Ureter (tissue), 1 donor: ENCODE data around the gene ADAMTSL3. TPM values are rescaled to one million over a fixed set of nuclear protein-coding genes. Genes with fewer than 3 reads are reported as not detected.
"Not testable (repeated sequence)": the region's sequence is repeated elsewhere in the genome, so short reads cannot be mapped to it uniquely, and the experiment has no call there.

Experiments used
- DNase-seq: peaks from one replicate; pipeline ENCODE4 v3.0.0-alpha.2; 2020; ENCODE audit warnings: low spot score
- total RNA-seq: library from RNA; stranded (reverse); gene quantifications from one replicate; pipeline ENCODE4 v1.2.4, GENCODE V29; 2023
- donor health status: DM: yes; HTN: yes; CAD: no.

The ADAMTSL3 gene
- total RNA-seq, 1 donor from 2014 or later, result 9.7 TPM

DNA sequence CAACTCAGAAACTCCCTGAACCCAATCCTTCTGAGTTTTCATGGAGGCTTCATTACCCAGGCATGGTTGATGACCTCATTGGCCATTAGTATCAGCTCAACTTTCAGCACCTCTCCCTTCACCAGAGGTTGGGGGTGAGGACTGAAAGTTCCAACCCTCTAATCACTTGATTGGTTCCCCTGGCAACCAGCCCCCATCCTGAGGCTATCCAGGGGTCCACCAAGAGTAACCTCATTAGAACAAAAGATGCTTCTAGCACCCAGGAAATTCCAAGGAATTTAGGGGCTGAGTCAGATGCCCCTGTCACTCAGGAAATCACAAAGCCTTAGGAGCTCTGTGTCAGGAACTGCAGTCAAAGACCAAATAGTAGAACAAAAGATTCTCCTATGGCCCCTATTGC is 43.8 kb downstream of the ADAMTSL3 start:
- no peak for DNase-seq

DNA sequence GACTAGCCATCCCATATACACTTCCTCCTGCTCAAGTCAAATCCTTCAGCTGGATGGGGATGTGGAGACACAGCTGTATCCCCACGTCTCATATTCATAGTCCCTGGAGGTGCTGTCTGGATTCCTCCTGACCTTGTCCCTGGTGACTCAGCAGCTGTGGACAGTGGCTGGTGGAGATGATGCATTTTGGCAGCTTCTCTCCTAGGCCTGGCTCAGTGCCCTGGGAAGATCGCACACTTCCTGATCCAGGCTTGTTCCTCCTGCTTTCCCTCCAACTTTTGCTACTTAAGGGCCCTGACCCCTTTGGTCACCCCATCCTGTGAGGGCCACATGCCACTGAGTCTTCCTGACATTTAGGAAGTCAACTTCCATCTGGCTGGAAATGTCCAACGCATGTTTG is 44.4 kb downstream of the ADAMTSL3 start:
- DNase-seq, result peak; percentile 57

DNA sequence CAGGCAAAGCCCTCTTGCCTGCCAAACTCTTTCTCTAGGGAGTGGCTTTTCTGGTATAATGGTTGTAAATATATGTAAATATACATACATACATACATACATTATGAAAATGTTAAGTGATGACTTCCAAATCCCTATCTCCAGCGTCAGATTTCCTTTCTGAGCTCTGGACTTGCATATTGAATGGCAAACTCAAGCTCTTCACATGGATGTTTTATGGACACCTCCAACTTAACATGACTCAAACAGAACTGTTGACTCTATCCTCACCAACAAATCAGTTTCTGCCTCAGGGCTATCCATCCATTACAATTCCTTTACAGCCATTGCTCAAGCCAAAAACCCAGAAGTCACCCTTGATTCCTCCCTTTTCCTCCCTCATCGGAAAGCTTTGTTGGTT is 45.1 kb downstream of the ADAMTSL3 start:
- no peak for DNase-seq

DNA sequence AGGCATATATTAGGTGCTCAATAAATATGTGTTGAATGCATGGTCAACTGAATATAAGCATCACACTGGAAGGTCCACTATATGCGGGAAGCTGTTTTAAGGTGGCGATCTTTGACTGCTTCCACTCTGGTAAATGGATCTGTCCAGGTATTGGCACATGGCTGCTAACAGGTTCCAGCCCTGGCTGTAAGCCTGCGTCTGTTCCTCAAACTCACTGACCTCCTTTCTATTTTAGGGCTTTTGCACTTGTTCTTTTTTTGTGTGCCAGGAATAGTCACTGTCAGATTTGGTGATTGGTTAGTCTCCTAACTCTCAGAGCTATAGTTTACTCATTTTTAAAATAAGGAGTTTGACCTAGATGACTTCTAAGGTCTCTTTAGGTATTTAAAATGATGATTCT is 46.2 kb downstream of the ADAMTSL3 start:
- no peak for DNase-seq

DNA sequence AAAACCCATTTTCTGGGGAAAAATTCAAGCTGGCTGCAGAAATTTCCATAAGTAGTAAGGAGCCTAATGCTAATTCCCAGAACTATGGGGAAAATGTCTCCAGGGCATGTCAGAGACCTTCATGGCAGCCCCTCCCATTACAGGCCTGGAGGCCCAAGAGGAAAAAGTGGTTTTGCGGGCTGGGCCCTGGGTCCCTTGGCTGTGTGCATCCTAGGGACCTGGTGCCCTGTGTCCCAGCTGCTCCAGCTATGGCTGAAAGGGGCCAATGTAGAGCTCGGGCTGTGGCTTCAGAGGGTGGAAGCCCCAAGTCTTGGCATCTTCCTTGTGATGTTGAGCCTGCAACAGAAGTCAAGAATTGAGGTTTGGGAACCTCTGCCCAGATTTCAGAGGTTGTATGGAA is 48.4 kb downstream of the ADAMTSL3 start:
- not testable (repeated sequence) for DNase-seq

DNA sequence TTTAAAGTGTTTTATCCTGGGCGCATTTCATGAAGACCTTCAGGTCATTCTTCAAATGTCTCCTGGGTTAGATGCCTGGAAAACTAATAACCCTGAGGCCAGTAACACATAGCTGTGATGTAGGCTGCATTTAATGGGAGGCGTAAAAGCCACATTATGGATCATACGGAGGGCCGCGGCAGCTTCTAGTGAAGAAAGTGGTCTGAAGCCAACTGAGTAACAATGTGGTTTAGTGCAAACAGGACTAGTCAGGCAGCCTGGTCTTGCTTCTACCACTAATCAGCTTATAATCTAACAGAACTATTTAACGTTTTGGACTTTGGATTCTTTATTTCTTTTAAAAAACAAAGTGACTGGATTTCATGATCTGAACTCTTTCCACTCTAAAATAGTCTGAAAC is 54.4 kb downstream of the ADAMTSL3 start:
- DNase-seq, result no peak

DNA sequence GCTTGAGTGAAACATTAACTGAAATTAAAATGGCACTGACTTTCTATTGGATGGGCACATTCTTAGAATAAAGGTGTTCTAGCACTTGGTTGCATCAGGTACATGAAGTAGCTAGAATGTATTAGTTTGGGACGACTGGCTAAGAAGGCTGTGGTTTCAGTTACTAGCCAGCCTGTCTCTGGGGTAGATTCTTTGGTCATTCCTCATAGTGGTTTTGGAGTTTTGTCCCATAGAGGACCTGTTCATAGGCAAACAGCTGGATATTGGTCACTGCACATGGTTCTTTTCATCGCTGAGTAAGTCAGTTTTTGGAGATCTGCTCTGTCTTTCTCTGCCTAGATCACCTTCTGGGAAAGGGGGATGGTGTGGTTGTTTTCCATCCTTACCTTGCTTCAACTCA is 55.3 kb downstream of the ADAMTSL3 start:
- DNase-seq, result no peak

DNA sequence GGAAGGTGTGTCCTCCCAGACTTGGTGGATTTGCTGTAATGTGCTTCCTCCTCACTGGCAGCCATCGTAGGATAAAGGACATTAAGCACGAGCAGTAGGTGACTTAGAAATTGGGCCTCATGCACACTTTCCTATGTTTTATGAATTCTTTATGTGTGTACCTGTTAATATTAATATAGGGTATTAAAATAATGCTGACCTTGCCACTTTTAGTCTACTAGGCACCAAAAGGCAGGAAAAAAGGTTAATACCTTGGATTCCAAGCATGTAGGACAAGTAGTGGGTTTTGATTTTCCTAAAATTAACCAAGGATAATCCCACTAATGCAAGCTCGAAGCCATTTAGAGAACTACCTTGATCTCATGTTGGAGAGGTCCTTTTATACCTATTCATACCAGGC is 55.9 kb downstream of the ADAMTSL3 start:
- no peak for DNase-seq

DNA sequence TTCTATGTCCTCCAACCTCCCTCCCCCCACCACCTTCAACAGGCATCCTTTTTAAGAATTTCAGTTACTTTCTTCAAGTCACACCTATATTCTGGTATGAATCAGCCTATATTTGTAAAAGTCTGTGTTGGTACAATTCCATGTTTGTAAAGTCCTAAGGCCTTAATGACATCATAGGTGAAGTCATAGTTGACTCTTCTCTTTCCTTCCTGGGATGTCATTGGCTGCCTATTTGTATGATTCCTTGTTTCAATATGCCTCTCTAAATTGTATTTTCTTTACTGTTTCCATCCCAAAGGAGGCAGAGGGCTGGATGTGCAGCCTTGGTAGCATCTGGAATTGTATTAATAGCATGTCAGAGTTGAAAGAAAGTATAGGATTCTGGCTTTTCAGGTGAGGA is 56.5 kb downstream of the ADAMTSL3 start:
- DNase-seq, result no peak

DNA sequence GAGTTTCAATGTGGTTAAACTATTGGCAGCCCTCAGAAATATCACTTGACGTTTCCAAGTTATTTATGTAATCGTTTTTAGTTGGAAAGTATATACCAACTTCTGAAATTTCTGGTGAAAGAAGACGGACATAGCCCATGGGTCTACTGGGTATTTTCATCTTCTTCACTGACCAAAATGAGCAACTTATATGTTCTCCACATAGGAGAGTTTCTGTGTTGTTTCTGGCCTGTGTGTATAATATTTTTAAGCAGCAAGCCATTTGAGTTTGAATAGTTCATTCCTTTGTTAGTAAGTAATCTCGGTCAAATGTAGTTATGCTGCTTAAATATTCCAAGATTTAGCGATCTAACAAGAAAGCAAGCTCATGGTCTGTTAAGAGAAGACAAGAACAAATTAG is 57.3 kb downstream of the ADAMTSL3 start:
- no peak for DNase-seq

DNA sequence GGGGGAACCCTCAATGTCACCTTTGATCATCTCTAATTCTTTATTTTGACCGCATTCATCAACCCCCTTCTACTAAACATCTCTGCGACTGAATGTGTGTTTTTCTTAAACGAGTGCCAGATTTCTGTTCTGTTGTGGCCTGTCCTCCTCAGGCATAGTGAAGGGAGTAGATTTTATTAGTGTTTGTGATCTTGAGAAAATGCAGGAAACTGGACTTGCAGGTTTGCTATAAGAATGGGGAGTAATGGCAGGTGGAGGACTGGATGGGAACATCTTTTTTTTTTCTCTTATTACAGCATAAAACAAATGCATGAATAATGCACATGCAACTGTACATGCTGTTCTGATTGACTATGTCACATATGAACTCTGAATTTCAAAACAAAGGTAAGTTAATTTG is 59.3 kb downstream of the ADAMTSL3 start:
- DNase-seq, result no peak

DNA sequence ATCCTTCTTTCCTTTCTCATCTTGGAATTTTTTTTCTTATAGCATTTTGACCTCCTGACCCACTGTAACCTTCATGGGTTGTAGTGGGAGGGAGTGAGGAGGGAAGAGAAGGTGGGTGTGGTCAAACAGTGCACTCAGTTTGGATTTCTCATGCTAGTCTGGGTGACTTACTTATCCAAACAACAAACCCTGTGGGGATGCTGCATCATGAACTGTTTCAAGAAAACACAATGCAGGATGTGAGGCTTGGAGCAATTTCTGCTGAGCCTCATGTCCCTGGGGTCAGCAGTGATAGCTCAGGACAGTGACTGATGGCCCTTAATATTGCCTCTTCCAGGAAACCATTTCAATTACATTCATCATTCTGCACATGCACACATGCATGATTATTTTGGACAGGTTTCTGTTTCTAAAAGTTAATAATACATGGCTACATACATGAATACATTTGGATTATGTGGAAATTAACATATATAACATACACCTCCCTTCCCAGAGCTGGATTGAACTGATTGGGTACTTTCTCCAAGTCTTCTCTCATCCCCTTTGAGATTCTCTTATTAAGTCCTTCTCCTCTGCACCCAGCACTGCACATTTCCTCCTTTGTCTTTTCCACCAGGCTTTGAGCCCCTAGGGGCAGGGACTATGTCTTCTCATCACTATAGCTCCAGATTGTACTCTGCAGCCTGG is 61.2 kb downstream of the ADAMTSL3 start:
- no peak for DNase-seq

DNA sequence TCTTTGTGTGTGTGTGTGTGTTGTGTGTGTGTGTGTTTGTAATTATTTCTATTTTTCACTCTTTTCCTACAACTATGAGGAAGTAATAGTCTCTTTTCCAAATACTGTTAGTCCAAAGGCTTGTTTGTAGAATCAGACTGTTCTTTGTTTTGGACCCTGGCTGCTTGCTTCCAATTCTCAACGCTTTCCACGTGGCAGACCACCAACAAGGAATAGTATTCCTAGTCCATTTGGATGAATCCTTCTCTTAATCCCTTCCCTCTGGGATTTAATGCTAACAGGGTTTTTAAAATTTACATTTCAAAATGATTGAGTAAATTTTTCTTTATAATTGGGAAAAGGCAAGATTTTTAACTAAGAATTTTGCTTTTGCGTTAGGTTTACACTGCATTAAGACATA is 62.7 kb downstream of the ADAMTSL3 start:
- DNase-seq, result no peak

DNA sequence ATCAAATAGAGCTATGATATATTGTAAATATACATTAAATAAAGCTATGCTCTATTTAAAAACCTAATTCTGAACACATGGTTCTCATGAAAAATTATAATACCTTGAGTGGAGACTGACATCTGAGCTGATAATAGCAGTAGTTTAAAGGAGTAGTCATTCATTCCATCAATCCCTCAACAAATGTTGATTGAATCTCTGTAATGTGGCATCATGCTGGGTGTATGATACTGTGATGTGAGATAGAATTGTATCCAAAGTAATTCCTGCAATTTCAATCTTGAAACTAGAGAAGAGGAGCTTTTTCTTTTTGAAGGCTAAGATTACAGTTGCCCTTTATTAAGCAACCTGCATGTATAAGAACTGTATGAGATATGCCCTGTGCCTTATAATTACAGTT is 63.1 kb downstream of the ADAMTSL3 start:
- no peak for DNase-seq

DNA sequence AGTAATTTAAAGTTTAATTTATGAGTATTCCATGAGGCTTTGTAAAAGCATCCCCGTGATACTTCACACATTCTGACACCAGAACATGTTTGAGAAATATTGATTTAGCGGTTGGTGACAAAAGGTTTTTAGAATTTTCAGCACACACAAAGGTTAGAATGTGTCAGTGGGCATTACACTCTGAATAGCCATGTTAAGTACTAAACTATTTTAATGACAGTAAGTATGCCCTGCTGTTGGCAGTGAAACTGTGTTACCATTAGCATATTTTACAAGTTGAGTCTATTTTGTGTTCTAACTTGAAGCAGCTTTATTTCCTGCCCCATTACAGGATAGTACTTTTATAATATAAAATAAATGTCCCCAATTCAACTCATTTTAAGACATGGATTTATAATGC is 66.5 kb downstream of the ADAMTSL3 start:
- DNase-seq, result no peak

DNA sequence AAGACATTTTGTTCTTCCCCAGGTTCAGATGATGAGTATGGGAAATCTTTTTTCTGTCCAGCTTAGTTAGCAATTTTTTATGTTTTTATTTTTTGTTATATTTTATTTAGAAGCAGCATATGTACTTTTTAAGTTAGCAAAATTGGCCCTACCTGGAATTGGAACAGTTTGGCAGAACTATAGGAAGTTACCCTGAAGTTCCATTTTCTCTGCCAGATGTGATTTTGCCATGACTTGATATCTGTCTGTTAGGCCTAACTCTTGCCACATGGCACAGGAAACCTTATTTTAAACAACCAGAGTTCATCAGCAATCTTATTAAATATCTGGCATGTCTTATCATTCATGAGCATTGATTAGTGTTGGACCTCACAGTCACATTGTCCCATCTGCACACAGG is 67.1 kb downstream of the ADAMTSL3 start:
- no peak for DNase-seq

DNA sequence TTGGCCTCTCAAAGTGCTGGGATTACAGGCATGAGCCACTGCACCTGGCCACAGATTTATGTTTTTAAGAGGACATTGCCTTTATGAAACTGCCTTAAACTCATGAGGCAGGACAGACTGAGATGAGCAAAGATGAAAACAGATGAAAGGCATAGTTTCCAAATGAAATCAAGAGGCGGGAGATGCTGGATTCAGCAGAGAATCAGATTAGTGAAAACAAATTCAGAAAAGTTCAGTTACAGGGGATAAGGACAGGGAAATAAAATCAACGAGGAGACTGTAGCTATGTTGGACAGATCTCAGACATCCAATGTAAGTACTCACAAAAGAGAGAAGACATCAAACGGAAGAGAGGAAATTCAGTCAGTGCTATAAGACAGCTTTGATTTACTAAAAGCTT is 68.1 kb downstream of the ADAMTSL3 start:
- no peak for DNase-seq

DNA sequence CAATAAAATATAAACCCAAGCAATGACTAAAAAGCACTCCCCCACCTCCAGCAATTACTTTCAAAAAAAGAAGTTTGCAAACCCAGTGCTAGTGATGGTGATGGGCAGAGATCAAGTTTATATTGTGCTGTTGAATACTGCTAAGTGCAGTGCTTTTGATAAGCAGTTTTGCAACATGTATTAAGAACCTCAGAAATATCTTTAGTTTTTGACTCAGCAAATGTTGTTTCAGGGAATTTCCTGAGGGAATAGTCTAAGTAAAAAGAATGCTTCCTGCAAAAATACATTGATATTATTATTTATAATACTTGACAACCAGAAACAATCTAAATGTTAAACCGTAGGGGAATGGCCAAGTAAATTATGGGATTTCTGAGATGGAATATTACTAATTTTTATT is 69.3 kb downstream of the ADAMTSL3 start:
- DNase-seq, result no peak

DNA sequence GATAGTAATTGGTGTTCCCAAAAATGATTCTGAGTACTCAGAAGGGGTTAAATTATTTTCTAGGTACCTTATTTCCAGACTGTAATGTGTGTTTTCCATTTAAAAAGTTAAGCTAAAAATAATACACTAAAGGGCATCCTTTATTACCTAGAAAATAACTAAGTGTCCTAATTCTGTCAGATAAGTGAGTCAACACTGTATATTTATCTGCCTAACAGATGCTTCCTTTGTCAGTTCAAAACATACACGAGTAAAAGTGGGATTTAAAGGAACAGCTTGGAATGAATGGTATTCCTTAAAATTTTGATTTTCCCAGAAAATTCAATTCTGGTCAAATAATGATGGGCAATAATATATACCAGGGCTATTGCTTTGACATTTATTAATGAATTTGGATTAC is 78.3 kb downstream of the ADAMTSL3 start:
- no peak for DNase-seq

DNA sequence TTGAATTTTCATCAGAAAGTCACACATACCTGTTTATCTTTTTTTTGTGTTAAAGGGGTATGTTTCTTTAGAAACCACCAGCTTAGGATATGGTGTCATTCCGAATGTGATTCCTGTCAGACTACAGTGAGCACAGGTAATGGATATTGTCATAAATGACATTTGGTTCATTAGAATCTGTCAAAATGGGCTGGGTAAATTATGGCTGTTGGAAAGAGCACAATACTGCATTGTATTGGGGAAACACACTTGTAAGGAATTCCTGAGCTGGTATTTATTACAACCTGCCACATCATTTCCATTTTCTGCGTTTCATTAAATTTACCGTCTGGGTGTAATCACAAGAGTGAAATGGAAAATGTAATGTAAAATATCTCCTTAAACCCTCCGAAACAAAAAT is 78.8 kb downstream of the ADAMTSL3 start:
- DNase-seq, result no peak

DNA sequence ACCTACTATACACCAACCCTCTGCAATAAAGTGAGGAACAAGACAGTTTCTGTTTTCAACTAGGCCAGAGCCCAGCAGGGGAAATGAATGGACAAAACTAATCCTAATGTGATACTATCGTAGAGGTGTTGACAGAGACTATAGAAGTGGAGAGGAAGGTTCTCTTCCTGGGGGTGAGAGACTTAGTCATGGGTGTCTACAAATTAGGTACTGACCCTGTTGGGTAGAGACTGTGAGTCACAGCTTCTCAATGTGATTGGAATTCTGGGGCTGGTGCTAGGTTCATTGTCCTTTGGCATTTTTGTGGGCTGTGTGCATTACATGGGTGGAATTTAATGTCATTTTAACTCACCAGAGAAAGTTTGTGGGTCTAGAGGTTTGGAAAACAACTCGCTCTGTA is 79.3 kb downstream of the ADAMTSL3 start:
- DNase-seq, result no peak

DNA sequence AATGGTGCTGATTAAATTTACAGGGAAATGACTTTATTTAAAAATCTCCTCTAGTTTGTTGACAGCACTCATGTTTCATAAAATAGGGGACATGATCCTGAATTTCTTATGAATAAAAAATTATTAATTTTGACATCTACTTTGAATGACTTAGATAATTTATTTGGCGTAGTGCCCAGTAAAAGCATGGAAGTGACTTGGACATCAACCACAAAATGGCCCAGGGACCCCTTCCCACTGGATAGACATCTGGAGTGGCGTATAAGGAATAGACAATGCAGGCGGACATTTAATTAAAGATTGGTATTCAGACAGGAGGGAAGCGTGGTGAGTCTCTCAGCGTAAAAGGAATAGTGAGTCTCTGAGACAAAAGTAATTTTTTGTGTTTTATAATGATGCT is 79.8 kb downstream of the ADAMTSL3 start:
- DNase-seq, result no peak

DNA sequence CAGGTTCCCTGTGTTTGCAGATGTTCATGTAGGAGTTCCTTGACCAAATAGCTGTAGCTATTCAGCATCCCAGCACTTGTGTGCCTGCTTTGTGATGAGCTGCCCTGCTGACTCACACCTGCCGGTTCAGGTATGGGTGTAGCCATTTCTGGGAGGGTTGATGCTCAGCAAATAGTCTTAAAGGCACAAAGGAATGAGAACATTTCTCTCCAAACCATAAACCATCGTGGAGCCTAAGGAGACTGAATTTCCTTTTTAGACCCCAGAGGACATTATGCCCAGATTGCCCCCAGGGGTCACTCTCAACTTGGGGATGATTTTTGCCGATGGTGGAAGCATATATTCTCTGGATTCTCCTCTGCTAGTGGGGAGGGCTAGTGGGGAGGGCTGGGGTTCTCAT is 80.6 kb downstream of the ADAMTSL3 start:
- no peak for DNase-seq

DNA sequence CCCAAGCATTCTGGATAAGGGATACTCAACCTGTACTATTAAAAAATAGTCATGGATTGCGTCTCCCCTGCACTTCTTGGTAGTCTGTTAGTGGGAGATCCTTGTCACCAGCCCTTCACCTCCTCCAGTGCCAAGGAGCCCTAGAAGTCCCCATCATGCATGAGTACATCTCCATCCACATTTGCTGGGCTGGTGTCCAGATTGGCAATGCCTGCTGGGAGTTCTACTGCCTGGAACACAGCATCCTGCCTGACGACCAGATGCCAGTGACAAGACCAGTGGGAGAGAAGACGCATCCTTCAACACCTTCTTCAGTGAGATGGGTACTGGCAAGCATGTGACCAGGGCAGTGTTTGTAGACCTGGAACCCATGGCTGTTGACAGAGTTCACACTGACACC is 85.7 kb downstream of the ADAMTSL3 start:
- no peak for DNase-seq

DNA sequence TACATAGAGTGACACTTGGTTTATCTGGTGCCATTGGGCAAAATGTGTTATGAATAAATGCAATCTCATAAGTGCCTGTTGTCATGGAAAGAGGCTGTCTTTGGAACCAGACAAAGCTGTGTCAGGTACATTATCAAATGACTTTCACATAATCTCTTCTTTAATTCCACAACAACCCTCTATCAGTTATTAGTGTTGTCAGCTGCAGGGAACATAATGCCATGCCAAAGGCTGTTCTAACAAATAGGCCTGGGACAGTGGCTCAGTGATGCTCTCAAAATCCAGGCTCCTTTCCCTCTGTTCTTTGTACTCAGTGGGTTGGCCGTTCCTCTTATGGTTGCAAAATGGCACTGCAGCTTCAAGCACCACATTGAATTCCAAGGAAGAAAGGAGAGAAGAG is 91.8 kb downstream of the ADAMTSL3 start:
- no peak for DNase-seq
